GM23338 (cell line): Measurements from ENCODE around the gene LZTS3.

ENCODE experiments used
- CTCF ChIP-seq, 2 experiments: fragments of 200-600 bp in 1 of 2; sonication (generic) in 1 of 2; conservative IDR thresholded peaks; 2 replicates each; pipeline versions ENCODE4 v1.5.1 to v1.6.1; 2016 to 2017; ENCODE audit warnings: antibody characterized with exemption in 2 of 2, low read depth in 2 of 2, mild to moderate bottlenecking in 2 of 2, moderate library complexity in 1 of 2
- EZH2 ChIP-seq: fragments of 200-600 bp; sonication (generic); IDR thresholded peaks from one replicate; pipeline ENCODE4 v1.8.0; 2017; ENCODE audit warnings: antibody characterized with exemption, mild to moderate bottlenecking, low read depth; ENCODE audit not compliant: unreplicated experiment
- EZH2phosphoT487 ChIP-seq: fragments of 200-600 bp; sonication (generic); IDR thresholded peaks from one replicate; pipeline ENCODE4 v1.8.1; 2018; ENCODE audit warnings: antibody characterized with exemption; ENCODE audit not compliant: unreplicated experiment
- JUNB ChIP-seq: IDR thresholded peaks from one replicate; pipeline ENCODE4 v1.6.1; 2016; ENCODE audit warnings: antibody characterized with exemption; ENCODE audit not compliant: unreplicated experiment
- POLR2AphosphoS5 ChIP-seq: IDR thresholded peaks from 2 replicates; pipeline ENCODE4 v1.6.1; 2016; ENCODE audit warnings: antibody characterized with exemption, low read depth
- REST ChIP-seq: IDR thresholded peaks from one replicate; pipeline ENCODE4 v1.6.1; 2018; ENCODE audit warnings: antibody characterized with exemption; ENCODE audit not compliant: unreplicated experiment
- ZNF114 ChIP-seq: fragments of 250-450 bp; sonication (Bioruptor Pico); IDR thresholded peaks from 2 replicates; pipeline ENCODE4 v1.5.0; 2020; ENCODE audit warnings: mild to moderate bottlenecking, moderate library complexity
- ZNF331 ChIP-seq: fragments of 250-450 bp; sonication (Bioruptor Pico); IDR thresholded peaks from 2 replicates; pipeline ENCODE4 v1.5.0; 2020; ENCODE audit warnings: low read depth, mild to moderate bottlenecking, moderate library complexity

GRCh38 chr20:3171391-3172125, 1.8 kb downstream of the LZTS3 start:
- TF ChIP-seq CTCF (conservative IDR thresholded peaks at IDR 0.05; ENCODE audit: low read depth in 2 of 2) (no peak), REST (no peak), JUNB (no peak), ZNF114 (CRISPR knock-in tag) (no peak), POLR2AphosphoS5 (no peak), EZH2phosphoT487 (no peak), EZH2 (no peak), ZNF331 (CRISPR knock-in tag) (no peak)
